HFFc6 (cell line): Measurements from ENCODE around the gene RASSF8. TPM values are rescaled to one million over a fixed set of nuclear protein-coding genes. Genes with fewer than 3 reads are reported as not detected.

Experiments
- DNase-seq: peaks from one replicate; pipeline ENCODE4 v3.0.0-alpha.2; 2018
- H3K27ac Mint-ChIP-seq: 2 replicates; pipeline ENCODE4 v1.8.0; 2020; ENCODE audit warnings: mild to moderate bottlenecking, mixed read lengths
- H3K27me3 Mint-ChIP-seq: 2 replicates; pipeline ENCODE4 v1.8.0; 2021; ENCODE audit warnings: mild to moderate bottlenecking, moderate library complexity, mixed read lengths; ENCODE audit not compliant: insufficient read depth
- H3K36me3 Mint-ChIP-seq: 2 replicates; pipeline ENCODE4 v1.8.0; 2021; ENCODE audit warnings: low read depth, mixed read lengths
- H3K4me1 Mint-ChIP-seq: 2 replicates; pipeline ENCODE4 v1.8.0; 2020; ENCODE audit warnings: low read depth, mixed read lengths
- H3K4me3 Mint-ChIP-seq: 2 replicates; pipeline ENCODE4 v1.8.0; 2020; ENCODE audit warnings: mild to moderate bottlenecking, moderate library complexity, mixed read lengths
- H3K9me3 Mint-ChIP-seq: 2 replicates; pipeline ENCODE4 v1.8.0; 2020; ENCODE audit warnings: mild to moderate bottlenecking, mixed read lengths
- total RNA-seq, 6 experiments: library from RNA; stranded (reverse); fragmentation: NEBNext Ultra II Directional; extraction: Animal tissue kit (Norgen Biotek cat#: 25700); gene quantifications; 2 replicates in 1 of 6; 3 replicates in 5 of 6; pipeline ENCODE4 v1.2.3, GENCODE V29; 2021
- TF ChIP-seq, protein P1 (sequence below): fragments of 200-600 bp; sonication (generic); IDR thresholded peaks from 2 replicates; pipeline ENCODE4 v1.5.0; 2021; ENCODE audit warnings: antibody characterized with exemption, mild to moderate bottlenecking

RASSF8 gene
- total RNA-seq, 6 experiments from 2014 or later = 61.7 to 84.5 (median 77.0) TPM

DNA sequence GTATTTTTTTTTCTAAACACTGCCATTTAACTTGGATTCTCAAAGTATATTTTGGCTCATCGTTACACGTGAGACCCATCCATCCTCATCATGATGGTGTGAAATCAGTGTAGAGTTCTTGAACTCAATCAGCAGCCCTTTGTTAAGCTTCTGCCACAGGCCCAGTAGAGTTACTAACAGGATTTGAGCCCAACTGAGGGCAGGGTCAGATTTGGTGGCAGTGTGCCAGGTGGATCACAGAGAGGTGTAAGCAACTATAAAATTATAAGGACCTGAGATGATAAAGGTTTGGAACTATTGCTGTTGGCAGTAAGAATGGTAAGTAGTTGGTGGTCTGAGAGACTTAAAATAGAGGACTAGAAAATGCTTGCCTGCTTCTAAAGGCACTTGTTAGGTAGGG, 72.8 kb downstream of the RASSF8 start:
- TF ChIP-seq, protein P1, sequence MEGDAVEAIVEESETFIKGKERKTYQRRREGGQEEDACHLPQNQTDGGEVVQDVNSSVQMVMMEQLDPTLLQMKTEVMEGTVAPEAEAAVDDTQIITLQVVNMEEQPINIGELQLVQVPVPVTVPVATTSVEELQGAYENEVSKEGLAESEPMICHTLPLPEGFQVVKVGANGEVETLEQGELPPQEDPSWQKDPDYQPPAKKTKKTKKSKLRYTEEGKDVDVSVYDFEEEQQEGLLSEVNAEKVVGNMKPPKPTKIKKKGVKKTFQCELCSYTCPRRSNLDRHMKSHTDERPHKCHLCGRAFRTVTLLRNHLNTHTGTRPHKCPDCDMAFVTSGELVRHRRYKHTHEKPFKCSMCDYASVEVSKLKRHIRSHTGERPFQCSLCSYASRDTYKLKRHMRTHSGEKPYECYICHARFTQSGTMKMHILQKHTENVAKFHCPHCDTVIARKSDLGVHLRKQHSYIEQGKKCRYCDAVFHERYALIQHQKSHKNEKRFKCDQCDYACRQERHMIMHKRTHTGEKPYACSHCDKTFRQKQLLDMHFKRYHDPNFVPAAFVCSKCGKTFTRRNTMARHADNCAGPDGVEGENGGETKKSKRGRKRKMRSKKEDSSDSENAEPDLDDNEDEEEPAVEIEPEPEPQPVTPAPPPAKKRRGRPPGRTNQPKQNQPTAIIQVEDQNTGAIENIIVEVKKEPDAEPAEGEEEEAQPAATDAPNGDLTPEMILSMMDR = no peak
- Mint-ChIP-seq H3K36me3 (no peaks in the 10 kb centered on the region), H3K27me3 (peaks cover 5% of the 10 kb centered on the region; the same call in 1 of the 2 replicates), H3K4me1 (peaks cover 85% of the 10 kb centered on the region), H3K4me3 (no peak overlapping the region), H3K9me3 (no peaks in the 10 kb centered on the region), H3K27ac (peak overlapping the region; percentile 15; the same call in 1 of the 2 replicates)
- no peak for DNase-seq

DNA sequence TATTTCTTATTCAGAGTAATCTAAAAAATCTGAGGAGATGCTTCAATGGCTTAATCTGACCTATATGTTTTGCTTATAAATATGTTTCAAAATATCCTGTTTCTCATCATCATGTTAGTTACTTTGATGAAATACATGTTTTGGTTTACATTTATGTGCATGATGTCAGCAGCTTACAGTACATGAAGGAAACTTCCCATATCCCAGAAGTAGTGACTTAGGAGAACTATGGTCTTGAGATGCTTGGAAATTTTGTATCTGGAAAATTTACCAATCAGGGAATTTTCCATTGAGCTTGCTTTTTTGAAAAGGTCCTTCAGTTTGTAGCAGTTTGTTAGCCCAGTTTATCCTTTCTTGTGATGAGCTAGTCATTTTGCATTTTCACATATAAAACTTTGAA, 73.3 kb downstream of the RASSF8 start:
- no peak overlapping the region for H3K4me3 Mint-ChIP-seq
- TF ChIP-seq, protein P1 = no peak

DNA sequence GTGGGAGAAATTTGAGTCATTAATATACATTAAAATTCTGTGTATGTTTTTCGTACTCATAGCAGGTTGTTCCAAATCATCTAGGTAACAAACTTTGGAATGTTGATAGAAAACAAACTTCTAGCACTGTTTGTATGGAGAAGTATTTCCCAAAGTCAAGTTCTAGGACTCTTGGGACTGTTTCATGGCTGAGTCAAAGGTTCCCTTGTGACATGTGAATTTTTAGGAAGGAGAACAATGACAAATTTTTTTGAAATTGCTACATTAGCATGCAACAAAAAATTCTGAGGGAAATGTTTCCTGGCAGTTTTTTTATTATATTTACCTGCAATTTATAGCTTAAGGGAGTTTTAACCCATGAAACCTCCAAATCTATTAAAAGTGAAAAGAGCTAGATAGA, 73.8 kb downstream of the RASSF8 start:
- Mint-ChIP-seq H3K27ac (no peak overlapping the region), H3K4me1 (peaks cover 77% of the 10 kb centered on the region), H3K9me3 (no peaks in the 10 kb centered on the region), H3K36me3 (no peaks in the 10 kb centered on the region), H3K4me3 (no peak overlapping the region), H3K27me3 (peaks cover 5% of the 10 kb centered on the region; the same call in 1 of the 2 replicates)
- TF ChIP-seq, protein P1 = no peak
- no peak for DNase-seq

More for the DNA sequence above, 73.3 kb downstream of the RASSF8 start:
- H3K4me1 Mint-ChIP-seq = peaks cover 81% of the 10 kb centered on the region
- H3K9me3 Mint-ChIP-seq = no peaks in the 10 kb centered on the region
- H3K27ac Mint-ChIP-seq = no peak overlapping the region; the same call in 1 of the 2 replicates
- DNase-seq = no peak
- peaks cover 5% of the 10 kb centered on the region; the same call in 1 of the 2 replicates for H3K27me3 Mint-ChIP-seq
- no peaks in the 10 kb centered on the region for H3K36me3 Mint-ChIP-seq

DNA sequence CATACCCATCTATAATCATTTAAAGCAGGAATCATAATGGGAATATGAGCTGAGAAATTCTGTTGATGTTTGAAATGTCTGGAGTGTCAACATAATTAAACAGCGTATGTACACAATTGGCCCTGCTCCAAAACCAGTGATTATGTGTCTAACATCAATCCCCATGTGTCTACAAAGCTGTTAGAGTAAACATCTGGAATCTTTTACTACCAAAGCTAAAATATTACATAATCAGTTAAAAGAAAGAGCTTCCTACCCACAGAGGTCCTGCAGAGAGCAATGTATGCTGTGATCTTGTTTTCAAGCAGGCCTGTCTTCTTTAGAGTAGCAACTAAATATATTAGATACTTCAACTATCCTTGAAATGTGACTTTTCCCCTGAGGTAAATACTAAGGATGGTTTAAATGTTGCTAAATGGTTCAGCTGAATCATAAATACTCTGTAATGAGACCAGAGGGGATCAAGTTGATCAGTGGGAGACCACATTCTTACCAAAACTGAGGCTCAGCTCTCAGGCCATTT, 74.3 kb downstream of the RASSF8 start:
- Mint-ChIP-seq H3K4me3 (no peak overlapping the region), H3K36me3 (no peaks in the 10 kb centered on the region), H3K27ac (no peak overlapping the region; the same call in 1 of the 2 replicates), H3K4me1 (peaks cover 72% of the 10 kb centered on the region), H3K27me3 (peaks cover 5% of the 10 kb centered on the region; the same call in 1 of the 2 replicates), H3K9me3 (no peaks in the 10 kb centered on the region)
- no peak for DNase-seq
- TF ChIP-seq, protein P1 = no peak

DNA sequence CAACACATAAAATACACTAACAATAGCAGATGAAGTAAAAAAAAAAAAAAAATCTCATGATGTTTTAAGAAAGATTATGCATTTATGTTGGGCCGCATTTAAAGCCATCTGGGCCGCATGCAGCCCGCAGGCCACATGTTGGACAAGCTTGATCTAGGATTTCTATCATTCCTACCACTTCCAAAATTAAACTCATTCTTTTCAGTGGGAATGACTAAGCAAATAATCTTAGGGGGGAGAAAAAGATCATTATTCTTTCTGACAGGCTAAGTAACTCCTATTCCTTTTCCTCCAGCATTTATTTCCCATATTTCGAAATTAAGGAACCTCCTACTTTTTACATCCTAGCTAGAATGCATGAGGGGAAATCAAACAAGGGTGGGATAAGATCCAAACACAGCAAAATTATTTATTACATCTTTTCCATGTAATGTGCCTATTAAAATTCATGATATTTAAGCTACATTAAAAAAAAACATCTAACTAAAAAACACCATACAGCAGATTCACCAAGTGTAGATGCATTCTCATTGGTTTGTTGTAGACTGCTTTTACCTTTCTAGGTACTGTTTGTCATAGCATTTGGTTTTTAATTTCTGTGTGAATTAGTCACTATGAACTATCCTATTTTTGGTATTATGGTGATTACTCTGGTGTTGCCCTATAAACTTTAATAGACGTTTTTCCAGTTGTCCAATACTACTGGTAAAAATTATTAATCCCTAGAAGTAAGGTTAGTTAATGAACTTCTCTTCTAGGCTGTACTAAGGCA, 76.1 kb downstream of the RASSF8 start:
- Mint-ChIP-seq H3K27me3 (peaks cover 5% of the 10 kb centered on the region; the same call in 1 of the 2 replicates), H3K9me3 (no peaks in the 10 kb centered on the region), H3K4me3 (no peak overlapping the region), H3K27ac (peak overlapping the region; percentile 38; the same call in 1 of the 2 replicates), H3K4me1 (peaks cover 56% of the 10 kb centered on the region), H3K36me3 (no peaks in the 10 kb centered on the region)
- no peak for DNase-seq
- TF ChIP-seq, protein P1 = no peak
